ENCODE data around the gene PRMT1.

The PRMT1 gene

DNA sequence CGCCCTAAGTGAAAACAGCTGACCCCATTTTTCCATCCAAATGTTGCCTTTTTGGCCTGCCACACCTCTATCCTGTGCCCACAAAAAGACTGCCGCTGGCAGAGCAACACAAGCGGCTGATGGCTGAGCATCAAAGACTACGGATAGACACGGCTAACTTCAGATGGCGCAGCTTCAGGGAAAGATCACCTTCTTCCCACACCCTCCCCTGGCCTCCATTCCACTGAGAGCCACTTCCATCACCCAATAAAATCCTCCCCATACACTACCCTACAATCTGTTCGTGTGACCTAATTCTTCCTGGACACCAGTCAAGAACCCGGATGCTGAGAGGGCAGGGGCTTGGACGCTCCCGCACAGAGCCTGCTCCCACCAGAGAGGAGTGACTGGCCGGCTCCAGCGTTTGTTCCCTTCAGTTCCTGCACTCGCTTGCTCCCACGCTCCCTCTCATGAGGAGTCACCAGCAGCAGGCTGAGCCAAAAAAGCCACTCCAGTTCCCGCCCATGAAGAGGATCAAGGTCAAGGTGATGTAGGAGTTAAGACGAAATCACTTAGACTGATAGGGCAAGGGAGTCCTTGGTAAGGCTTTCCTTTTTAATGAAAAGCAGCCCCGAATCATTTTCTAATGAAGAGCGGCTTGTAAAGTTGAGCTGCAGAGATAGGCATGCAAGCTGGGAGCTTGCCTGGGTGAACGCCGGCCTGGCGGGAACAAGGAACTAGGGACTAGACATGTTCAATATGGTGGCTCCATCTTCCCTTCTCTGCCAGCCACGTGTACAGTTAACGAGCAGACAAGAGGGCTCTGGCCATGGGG lies 50.4 kb downstream of the PRMT1 start:
- no peak for DNase-seq (ENCODE audit: low read depth)

GRCh38 chr19:49730166-49730565 lies 53.1 kb downstream of the PRMT1 start:
- no peak for DNase-seq (ENCODE audit: low read depth)

All from activated T-helper 9 cell treated with anti-CD3 and anti-CD28 coated beads, Interleukin-2, amount 50 U/mL, for 16 hours (primary cell).